Left forelimb (tissue), 1 donor: ENCODE results near the gene RBM38.
"Not testable (repeated sequence)": the region's sequence is repeated elsewhere in the genome, so short reads cannot be mapped to it uniquely, and the experiment has no call there.

ENCODE experiments used
- DNase-seq: peaks from one replicate; pipeline ENCODE4 v3.0.0-alpha.2; 2018; ENCODE audit warnings: low spot score

The RBM38 gene

DNA sequence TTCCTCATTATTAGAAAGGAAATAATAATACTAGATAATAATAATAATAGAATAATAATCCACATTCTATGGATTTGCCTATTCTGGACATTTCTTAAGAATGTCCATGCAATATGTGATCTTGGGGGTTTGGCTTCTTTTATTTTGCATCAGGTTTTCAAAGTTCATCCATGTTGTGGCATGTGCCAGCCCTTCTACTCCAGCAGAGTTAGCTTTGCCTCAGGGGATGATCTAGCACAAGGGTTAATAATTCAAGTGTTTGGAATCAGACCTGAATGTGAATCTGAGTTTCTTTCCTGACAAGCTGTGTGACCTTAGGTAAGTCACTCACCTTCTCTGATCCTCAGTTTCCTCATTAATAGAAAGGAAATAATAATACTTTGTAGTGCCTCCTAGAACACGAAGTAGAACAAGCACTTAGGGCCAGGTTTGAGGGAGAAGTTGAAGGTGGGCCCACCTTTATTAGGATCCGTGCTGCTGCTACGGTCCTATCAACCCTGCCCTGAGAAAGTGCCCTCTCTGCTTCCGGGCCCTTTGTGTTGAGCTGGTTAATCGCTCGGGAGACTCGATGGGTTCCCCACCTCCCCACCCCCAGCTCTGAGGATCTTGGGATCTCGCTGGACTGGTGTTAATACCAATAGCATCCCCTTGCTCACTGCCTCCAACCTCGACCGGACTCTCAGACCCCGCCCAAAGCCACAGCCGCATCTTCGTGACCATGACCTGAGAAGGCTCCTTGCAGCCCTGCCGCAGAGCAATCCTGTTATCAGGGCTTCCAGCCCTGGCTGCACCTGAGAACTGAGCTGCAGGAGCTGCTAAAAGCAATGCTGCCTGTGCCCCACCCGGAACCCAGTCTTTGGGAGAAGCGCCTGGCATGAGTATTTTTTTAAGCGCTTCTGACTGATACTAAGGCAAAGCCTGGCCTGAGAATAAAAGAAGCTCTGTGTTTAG lies 26.9 kb downstream of the RBM38 start:
- no peak for DNase-seq

GRCh38 chr20:57419479-57419878 lies 28.3 kb downstream of the RBM38 start:
- not testable (repeated sequence) for DNase-seq

GRCh38 chr20:57420571-57421252 lies 29.5 kb downstream of the RBM38 start:
- no peak for DNase-seq

- DNase-seq: no peak
Observed at GRCh38 chr20:57421253-57422220, 30.3 kb downstream of the RBM38 start.

DNA sequence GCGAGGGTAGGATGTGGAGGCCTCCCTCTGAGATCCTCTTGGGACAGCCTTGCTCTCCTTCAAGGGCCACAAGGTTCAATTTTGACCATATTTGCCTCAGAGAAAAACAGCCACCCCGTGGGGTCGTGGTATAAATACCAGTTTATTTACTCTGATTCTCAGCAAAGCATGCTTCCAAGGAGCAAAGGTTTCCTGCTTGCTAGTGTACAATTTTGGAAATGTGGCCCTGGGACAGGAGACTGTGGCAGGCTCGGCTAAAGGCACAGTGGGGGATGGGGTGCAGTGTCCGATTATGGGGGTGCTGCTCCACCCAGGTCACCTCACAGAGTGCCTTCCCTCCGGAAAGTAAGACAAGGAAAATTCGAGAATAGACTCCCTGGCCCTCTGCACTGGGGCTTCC lies 31.1 kb downstream of the RBM38 start:
- no peak for DNase-seq

- no peak for DNase-seq
Observed at GRCh38 chr20:57425150-57426013, 34.2 kb downstream of the RBM38 start.

DNA sequence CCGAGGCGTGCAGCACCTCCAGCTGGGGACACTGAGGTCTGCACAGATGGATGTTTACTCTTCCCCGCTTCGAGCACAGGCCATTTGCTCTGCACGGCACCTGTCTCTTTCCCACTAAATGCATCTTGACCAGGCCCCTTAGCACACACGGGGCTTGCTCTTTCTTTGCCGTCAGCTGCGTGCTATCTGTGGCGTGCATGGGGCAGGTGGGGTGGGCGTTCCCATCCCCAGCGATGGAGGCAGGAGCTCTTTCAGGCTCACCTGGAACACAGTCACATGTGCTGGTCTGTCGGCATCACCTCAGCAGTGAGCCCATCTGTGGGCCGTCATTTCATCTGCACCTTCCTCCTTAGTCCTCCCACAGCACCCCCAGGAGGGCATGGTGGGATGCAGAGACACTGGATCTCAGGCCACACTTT lies 35.1 kb downstream of the RBM38 start:
- DNase-seq: no peak

DNA sequence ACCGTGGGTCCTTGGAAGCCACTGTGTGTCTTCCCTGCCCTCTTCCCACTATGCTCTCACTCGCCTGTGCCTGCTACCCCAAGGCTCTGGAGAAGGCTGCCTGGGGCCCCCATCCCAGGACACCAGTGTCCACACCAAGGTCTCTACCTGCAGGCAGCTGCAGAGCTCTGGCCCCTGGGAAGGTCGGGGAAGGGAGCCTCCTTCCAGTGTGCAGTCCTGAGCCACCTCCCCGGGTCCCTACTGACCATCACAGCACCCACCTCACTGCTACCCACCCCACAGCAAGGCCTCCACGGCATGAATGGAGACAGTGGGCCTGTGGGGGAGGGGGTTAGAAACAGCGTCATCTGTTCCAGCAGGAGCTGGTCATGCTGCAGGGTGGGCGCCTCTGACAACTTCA lies 35.6 kb downstream of the RBM38 start:
- no peak for DNase-seq

DNA sequence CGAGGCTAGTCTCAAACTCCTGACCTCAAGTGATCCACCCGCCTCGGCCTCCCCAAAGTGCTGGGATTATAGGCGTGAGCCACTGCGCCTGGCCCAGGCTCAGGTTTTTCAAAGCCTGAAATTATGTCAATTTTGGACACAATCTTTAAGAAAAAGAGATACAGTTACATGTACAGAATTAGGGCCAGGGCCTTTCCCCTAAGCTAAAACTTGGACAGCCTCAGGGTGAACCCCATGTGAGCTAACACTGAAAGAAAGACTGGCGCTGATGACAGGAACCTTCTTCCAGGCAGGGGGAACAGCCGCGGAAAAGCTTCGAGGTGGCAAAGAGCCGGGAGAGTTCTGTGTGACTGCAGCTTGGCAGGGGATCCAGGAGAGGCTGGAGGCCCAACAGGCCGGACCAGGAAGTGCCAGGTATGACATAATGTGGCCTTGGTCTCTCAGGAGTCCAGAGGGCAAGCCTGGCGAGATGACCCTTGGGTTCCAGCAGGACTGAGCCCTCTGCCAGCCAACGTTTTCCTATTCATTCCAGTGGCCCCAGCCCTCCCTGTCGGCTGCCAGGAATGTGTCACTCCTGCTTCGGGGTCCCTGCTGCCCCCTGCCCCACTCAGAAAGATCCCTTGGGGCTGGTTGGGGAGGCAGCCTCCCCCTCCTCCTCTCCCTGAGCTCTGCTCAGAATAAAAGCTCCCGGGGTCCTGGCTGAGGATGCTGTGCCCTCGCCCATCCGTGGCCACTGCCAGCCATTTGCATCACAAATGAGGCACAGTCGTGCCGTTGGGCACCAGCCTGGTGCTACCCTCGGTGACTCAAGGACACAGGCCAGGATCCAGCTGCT lies 37.3 kb downstream of the RBM38 start:
- DNase-seq: no peak

- no peak for DNase-seq
Observed at GRCh38 chr20:57429159-57429496, 37.9 kb downstream of the RBM38 start.

GRCh38 chr20:57429580-57430200 lies 38.5 kb downstream of the RBM38 start:
- DNase-seq: no peak

DNA sequence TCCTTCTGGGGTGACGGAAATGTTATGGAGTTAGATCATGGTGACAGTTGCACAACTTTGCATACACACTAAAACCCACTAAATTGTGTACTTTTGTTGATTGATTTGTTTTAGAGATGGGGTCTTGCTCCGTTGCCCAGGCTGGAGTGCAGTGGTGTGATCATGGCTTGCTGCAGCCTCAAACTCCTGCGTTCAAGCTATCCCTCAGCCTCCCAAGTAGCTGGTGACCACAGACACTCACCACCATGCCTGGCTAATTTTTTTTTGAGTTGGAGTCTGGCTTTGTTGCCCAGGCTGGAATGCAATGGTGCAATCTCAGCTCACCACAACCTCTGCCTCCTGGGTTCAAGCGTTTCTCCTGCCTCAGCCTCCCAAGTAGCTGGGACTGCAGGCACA lies 39.0 kb downstream of the RBM38 start:
- not testable (repeated sequence) for DNase-seq

GRCh38 chr20:57431539-57431835 lies 40.3 kb downstream of the RBM38 start:
- no peak for DNase-seq

- DNase-seq: no peak
Observed at GRCh38 chr20:57432480-57432861, 41.3 kb downstream of the RBM38 start.

DNA sequence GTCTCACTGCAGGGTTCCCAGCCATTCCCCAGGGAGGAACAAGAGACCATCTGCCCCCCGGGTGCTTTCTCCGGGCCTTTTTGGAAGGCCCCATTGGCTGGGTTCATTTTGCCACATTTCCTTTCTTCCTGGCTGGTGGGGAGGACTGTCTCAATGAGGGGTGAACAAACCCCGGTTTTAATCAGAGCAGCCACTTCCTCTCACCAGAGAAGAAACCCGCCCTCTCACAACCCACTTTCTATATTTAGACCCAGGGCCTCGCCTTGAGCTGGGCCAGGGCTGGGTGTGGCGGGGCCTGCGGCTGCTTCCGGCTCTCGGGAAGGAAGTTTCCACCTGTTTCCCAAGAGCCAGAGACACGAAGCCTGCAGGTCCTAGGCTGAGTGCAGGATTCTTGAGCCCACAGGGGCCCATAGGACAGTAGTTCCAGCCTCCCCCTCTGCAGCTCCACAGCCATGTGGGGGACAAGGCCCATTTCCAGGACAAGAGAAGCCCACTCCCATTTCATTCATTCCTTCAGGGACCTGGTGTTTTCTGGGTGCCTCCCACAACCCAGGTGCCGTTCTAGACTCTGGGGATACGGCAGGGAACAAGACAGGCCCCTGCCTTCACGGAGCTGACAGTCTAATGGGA lies 41.8 kb downstream of the RBM38 start:
- no peak for DNase-seq

GRCh38 chr20:57433657-57434389 lies 42.6 kb downstream of the RBM38 start:
- DNase-seq: no peak

DNA sequence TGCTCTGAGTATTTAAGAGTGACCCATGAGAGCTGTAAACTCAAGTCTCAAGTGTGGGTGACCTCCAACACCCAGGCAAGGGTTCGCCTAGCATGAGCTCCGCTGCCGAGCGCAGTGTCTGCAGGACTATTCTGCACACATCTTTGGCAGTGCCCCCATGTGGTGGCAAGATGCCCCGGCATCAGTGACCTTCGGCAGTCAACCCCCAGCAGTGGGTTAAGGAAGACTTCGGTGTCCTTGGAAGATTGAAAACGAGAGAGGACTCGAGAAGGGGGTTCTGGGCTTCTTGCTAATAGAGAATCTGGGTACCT lies 43.1 kb downstream of the RBM38 start:
- DNase-seq: no peak

- no peak for DNase-seq
Observed at GRCh38 chr20:57435105-57435497, 43.9 kb downstream of the RBM38 start.
